GM13976 (cell line): Measurements from ENCODE around the gene NWD2.

Experiments used
- DNase-seq: peaks from one replicate; pipeline ENCODE4 v3.0.0; 2012; ENCODE audit warnings: low spot score
- in situ Hi-C: fragments of 300-500 bp; cut with MboI; formaldehyde crosslinking; loops from one replicate; pipeline ENCODE4 v1.12.0; 2022; ENCODE audit warnings: low sequenced_read_pairs, mixed read lengths, inconsistent platforms; ENCODE audit not compliant: unreplicated experiment
- TF ChIP-seq, protein P1 (sequence below): IDR thresholded peaks from 2 replicates; pipeline ENCODE4 v1.5.1; 2012; ENCODE audit warnings: borderline replicate concordance, mild to moderate bottlenecking; ENCODE audit not compliant: insufficient read depth; ENCODE audit errors: extremely low read depth, missing control alignments, control extremely low read depth

The NWD2 gene

GRCh38 chr4:37430718-37431416, 186.3 kb downstream of the NWD2 start:
- DNase-seq, result no peak
- TF ChIP-seq, protein P1, sequence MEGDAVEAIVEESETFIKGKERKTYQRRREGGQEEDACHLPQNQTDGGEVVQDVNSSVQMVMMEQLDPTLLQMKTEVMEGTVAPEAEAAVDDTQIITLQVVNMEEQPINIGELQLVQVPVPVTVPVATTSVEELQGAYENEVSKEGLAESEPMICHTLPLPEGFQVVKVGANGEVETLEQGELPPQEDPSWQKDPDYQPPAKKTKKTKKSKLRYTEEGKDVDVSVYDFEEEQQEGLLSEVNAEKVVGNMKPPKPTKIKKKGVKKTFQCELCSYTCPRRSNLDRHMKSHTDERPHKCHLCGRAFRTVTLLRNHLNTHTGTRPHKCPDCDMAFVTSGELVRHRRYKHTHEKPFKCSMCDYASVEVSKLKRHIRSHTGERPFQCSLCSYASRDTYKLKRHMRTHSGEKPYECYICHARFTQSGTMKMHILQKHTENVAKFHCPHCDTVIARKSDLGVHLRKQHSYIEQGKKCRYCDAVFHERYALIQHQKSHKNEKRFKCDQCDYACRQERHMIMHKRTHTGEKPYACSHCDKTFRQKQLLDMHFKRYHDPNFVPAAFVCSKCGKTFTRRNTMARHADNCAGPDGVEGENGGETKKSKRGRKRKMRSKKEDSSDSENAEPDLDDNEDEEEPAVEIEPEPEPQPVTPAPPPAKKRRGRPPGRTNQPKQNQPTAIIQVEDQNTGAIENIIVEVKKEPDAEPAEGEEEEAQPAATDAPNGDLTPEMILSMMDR, result no peak
- in situ Hi-C loops, result no loop called here

DNA sequence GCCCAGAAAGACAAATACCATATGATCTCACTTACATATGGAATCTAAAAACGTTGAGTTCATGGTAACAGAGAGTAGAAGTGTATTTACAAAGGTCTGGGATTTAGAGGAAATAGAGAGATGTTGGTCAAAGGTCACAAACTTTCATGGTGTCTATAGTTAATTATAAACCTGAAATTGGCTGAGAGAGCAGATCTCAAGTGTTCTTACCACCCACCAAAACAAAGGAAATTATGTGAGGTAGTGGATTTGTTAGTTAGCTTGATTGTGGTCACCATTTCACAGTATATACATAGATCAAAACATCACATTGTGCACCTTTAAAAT, 186.8 kb downstream of the NWD2 start:
- TF ChIP-seq, protein P1, result no peak
- no peak for DNase-seq
- in situ Hi-C loops, result no loop called here

DNA sequence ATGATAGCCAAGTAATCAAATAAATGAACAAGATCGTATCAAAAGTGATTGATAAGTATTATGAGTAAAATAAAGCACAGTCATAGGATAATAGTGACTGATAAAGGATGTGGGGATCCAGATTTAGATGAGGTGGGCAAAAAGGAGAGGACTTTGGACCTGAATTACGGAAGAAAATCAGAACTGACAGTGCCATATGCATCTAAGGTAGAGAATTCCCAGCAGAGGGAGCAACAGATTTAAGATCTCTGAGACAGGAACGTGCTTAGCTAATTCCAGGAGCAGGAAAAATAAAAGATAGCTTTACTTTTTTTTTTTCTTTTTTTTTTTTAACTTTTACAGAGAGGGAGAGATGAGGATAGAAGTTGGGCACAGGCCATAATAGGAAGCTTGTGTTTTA, 189.9 kb downstream of the NWD2 start:
- no peak for DNase-seq
- TF ChIP-seq, protein P1, result no peak
- in situ Hi-C loops, result no loop called here

GRCh38 chr4:37436546-37436945, 192.0 kb downstream of the NWD2 start:
- TF ChIP-seq, protein P1, result no peak
- DNase-seq, result no peak
- in situ Hi-C loops, result no loop called here

DNA sequence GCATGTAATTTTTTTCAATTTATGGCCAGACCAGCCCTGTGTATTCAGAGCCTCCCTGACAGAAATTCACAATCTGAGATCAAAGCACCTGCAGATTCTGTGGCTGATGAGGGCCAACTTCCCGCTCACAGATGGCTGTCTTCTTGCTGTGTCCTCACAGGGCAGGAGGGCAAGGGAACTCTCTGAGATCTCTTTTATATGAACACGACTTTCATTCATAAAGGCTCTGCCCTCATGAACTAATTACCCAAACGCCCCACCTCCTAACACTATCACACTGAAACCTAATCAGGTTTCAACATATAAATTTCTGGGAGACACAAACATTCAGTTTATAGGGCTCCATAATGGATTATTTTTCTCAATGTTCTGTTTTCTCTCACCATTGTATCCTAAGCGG, 192.6 kb downstream of the NWD2 start:
- DNase-seq, result no peak
- TF ChIP-seq, protein P1, result no peak
- in situ Hi-C loops, result no loop called here

- in situ Hi-C loops, result no loop called here
- no peak for DNase-seq
- TF ChIP-seq, protein P1, result no peak
Observed at GRCh38 chr4:37438564-37439279, 194.2 kb downstream of the NWD2 start.
